Osteoblast (primary cell): Measurements from ENCODE around the gene HSPA1A. TPM values are rescaled to one million over a fixed set of nuclear protein-coding genes. Genes with fewer than 3 reads are reported as not detected.
"Not testable (repeated sequence)": the region's sequence is repeated elsewhere in the genome, so short reads cannot be mapped to it uniquely, and the experiment has no call there.

Experiments
- DNase-seq: peaks from one replicate; pipeline ENCODE4 v3.0.0; 2011; ENCODE audit warnings: low spot score, mixed read lengths; ENCODE audit not compliant: insufficient read length; ENCODE audit errors: missing footprints
- H2AFZ ChIP-seq: 2 replicates; pipeline ENCODE4 v1.6.0; 2011; ENCODE audit warnings: mild to moderate bottlenecking, low read length
- H3K27ac ChIP-seq: 2 replicates; pipeline ENCODE4 v1.5.1; 2011; ENCODE audit warnings: mild to moderate bottlenecking, low read depth, low read length, moderate library complexity
- H3K27me3 ChIP-seq: 2 replicates; pipeline ENCODE4 v1.6.0; 2012; ENCODE audit warnings: mild to moderate bottlenecking, control low read depth, inconsistent platforms, low read length, moderate library complexity; ENCODE audit not compliant: insufficient read depth
- H3K36me3 ChIP-seq: 2 replicates; pipeline ENCODE4 v1.5.1; 2011; ENCODE audit warnings: mild to moderate bottlenecking, low read length, control low read depth, moderate library complexity; ENCODE audit not compliant: insufficient read depth
- H3K4me1 ChIP-seq: 2 replicates; pipeline ENCODE4 v1.5.1; 2011; ENCODE audit warnings: mild to moderate bottlenecking, low read length, control low read depth, moderate library complexity; ENCODE audit not compliant: insufficient read depth
- H3K4me2 ChIP-seq: 2 replicates; pipeline ENCODE4 v1.6.0; 2011; ENCODE audit warnings: mild to moderate bottlenecking, low read length; ENCODE audit not compliant: insufficient read depth
- H3K4me3 ChIP-seq: fragments of 200-600 bp; sonication (generic); 3 replicates; pipeline ENCODE4 v1.5.1; 2012; ENCODE audit warnings: mild to moderate bottlenecking, low read length, inconsistent platforms; ENCODE audit not compliant: insufficient read depth
- H3K79me2 ChIP-seq: 2 replicates; pipeline ENCODE4 v1.6.0; 2012; ENCODE audit warnings: mild to moderate bottlenecking, low read length, control low read depth, inconsistent platforms; ENCODE audit not compliant: insufficient read depth
- H3K9me3 ChIP-seq: 2 replicates; pipeline ENCODE4 v1.5.1; 2011; ENCODE audit warnings: low read depth, low read length, control low read depth
- H4K20me1 ChIP-seq: 2 replicates; pipeline ENCODE4 v1.6.0; 2012; ENCODE audit warnings: mild to moderate bottlenecking, low read length, control low read depth; ENCODE audit not compliant: insufficient read depth
- CTCF ChIP-seq: IDR thresholded peaks from 2 replicates; pipeline ENCODE4 v1.5.1; 2011; ENCODE audit warnings: mild to moderate bottlenecking, low read depth, low read length, moderate library complexity; ENCODE audit errors: extremely low read depth
- total RNA-seq: library from RNA; depleted of rRNA; stranded (reverse); fragments of >200 nt; gene quantifications from 2 replicates; pipeline ENCODE4 v1.2.3, GENCODE V29; 2012

The HSPA1A gene
- total RNA-seq, 1 donor, result 36.9 TPM

GRCh38 chr6:31861919-31862343, 46.6 kb downstream of the HSPA1A start:
- DNase-seq, result peak; percentile 72
- peak overlapping the region; percentile 94 for H3K4me2 ChIP-seq
- H3K27ac ChIP-seq, result peak overlapping the region; percentile 89
- no peaks in the 10 kb centered on the region for H4K20me1 ChIP-seq
- peak overlapping the region; percentile 89 for H2AFZ ChIP-seq
- peaks cover 29% of the 10 kb centered on the region for H3K79me2 ChIP-seq
- H3K4me1 ChIP-seq, result peaks cover 14% of the 10 kb centered on the region
- no peak for TF ChIP-seq CTCF
- peak overlapping the region; percentile 98 for H3K4me3 ChIP-seq
- H3K9me3 ChIP-seq, result no peaks in the 10 kb centered on the region
- H3K36me3 ChIP-seq, result peaks cover 33% of the 10 kb centered on the region
- no peaks in the 10 kb centered on the region for H3K27me3 ChIP-seq

GRCh38 chr6:31862344-31863235, 47.2 kb downstream of the HSPA1A start, which contains the start of gene NEU1:
TSS of gene NEU1 (minus strand) at chr6:31862821. CDS start at chr6:31862776, 45 bp downstream.
- no peaks in the 10 kb centered on the region for H4K20me1 ChIP-seq
- H3K9me3 ChIP-seq, result no peaks in the 10 kb centered on the region
- peaks cover 29% of the 10 kb centered on the region for H3K79me2 ChIP-seq
- H2AFZ ChIP-seq, result peak within 1 kb of the TSS; percentile 96
- H3K4me1 ChIP-seq, result peaks cover 14% of the 10 kb centered on the region
- H3K27ac ChIP-seq, result peak within 1 kb of the TSS; percentile 89
- H3K4me3 ChIP-seq, result peak within 1 kb of the TSS; percentile 98
- H3K36me3 ChIP-seq, result peaks cover 32% of the 10 kb centered on the region
- H3K27me3 ChIP-seq, result no peaks in the 10 kb centered on the region
- peak within 1 kb of the TSS; percentile 94 for H3K4me2 ChIP-seq
- TF ChIP-seq CTCF, result no peak
- peak; percentile 100 for DNase-seq

GRCh38 chr6:31864123-31864562, 48.8 kb downstream of the HSPA1A start:
- peak overlapping the region; percentile 86 for H3K4me3 ChIP-seq
- H3K27me3 ChIP-seq, H4K20me1 ChIP-seq, H3K27ac ChIP-seq, H3K9me3 ChIP-seq, DNase-seq: not testable (repeated sequence)
- peaks cover 14% of the 10 kb centered on the region for H3K4me1 ChIP-seq
- H3K79me2 ChIP-seq, result peaks cover 29% of the 10 kb centered on the region
- peak overlapping the region; percentile 96 for H2AFZ ChIP-seq
- peak overlapping the region; percentile 94 for H3K4me2 ChIP-seq
- H3K36me3 ChIP-seq, result peaks cover 20% of the 10 kb centered on the region

- Histone ChIP-seq H3K79me2 (peaks cover 28% of the 10 kb centered on the region), H4K20me1 (no peaks in the 10 kb centered on the region), H3K9me3 (no peaks in the 10 kb centered on the region), H3K4me1 (peaks cover 14% of the 10 kb centered on the region), H2AFZ (peak overlapping the region; percentile 41), H3K36me3 (peaks cover 13% of the 10 kb centered on the region), H3K27me3 (no peaks in the 10 kb centered on the region), H3K4me2 (no peak overlapping the region), H3K4me3 (no peak overlapping the region), H3K27ac (no peak overlapping the region)
- peak; percentile 42 for DNase-seq
- no peak for TF ChIP-seq CTCF
Measured at GRCh38 chr6:31864818-31865204, 49.5 kb downstream of the HSPA1A start.
